Testis (tissue), 3 donors: ENCODE results near the gene CD244. TPM values are rescaled to one million over a fixed set of nuclear protein-coding genes. Genes with fewer than 3 reads are reported as not detected.

Experiments
- DNase-seq: peaks from one replicate; pipeline ENCODE4 v3.0.0-alpha.2; 2019
- H3K27ac ChIP-seq, 2 donors: fragments of 200-600 bp; sonication (generic); one replicate each; pipeline ENCODE4 v1.5.1; 2019
- H3K27me3 ChIP-seq: fragments of 200-600 bp; sonication (generic); one replicate; pipeline ENCODE4 v1.5.1; 2019
- H3K36me3 ChIP-seq: fragments of 200-600 bp; sonication (generic); one replicate; pipeline ENCODE4 v1.5.1; 2017; ENCODE audit warnings: low read depth; ENCODE audit errors: missing control alignments
- H3K4me1 ChIP-seq: fragments of 200-600 bp; sonication (generic); one replicate; pipeline ENCODE4 v1.5.1; 2019
- H3K4me3 ChIP-seq, 2 donors: fragments of 200-600 bp; sonication (generic); one replicate each; pipeline ENCODE4 v1.5.1; 2017 to 2019
- H3K9me3 ChIP-seq: fragments of 200-600 bp; sonication (generic); one replicate; pipeline ENCODE4 v1.5.1; 2017
- CTCF ChIP-seq, 3 experiments: fragments of 450-650 bp in 2 of 3; fragments of 200-600 bp in 1 of 3; sonication (generic) in 1 of 3; IDR thresholded peaks; one replicate each; pipeline ENCODE4 v1.5.1; 2016 to 2019; ENCODE audit warnings: antibody characterized with exemption in 3 of 3, mild to moderate bottlenecking in 2 of 3, moderate library complexity in 1 of 3
- POLR2A ChIP-seq: fragments of 450-650 bp; IDR thresholded peaks from one replicate; pipeline ENCODE4 v1.6.1; 2017; ENCODE audit warnings: antibody characterized with exemption, mild to moderate bottlenecking, moderate library complexity
- WGBS, 2 donors: methylation state at CpG; one replicate each; pipeline ENCODE4 v1.1.5; 2018; 5-methylcytosine and 5-hydroxymethylcytosine counted together
- intact Hi-C: fragments of 100-400 bp; cut with DNase I; formaldehyde crosslinking; loops from one replicate; pipeline ENCODE4 v1.15.1; 2023; ENCODE audit warnings: low total_unique reads
- polyA plus RNA-seq: library from polyadenylated mRNA; stranded (reverse); fragments of 350-450 nt; fragmentation: Illumina TruSeq; extraction: RNeasy Lipid Tissue Mini Kit (QIAGEN cat#74804); gene quantifications from one replicate; pipeline ENCODE4 v1.2.3, GENCODE V29; 2014; ENCODE audit warnings: low read depth, low replicate concordance; ENCODE audit not compliant: insufficient read depth
- total RNA-seq, 2 donors: library from RNA; depleted of rRNA; stranded (reverse); fragments of >200 nt; gene quantifications; one replicate each; pipeline ENCODE4 v1.2.3, GENCODE V29; 2016

The CD244 gene
- total and polyA plus RNA-seq, 3 donors from 2014 or later = 1.4 to 2.4 (median 2.3) TPM

DNA sequence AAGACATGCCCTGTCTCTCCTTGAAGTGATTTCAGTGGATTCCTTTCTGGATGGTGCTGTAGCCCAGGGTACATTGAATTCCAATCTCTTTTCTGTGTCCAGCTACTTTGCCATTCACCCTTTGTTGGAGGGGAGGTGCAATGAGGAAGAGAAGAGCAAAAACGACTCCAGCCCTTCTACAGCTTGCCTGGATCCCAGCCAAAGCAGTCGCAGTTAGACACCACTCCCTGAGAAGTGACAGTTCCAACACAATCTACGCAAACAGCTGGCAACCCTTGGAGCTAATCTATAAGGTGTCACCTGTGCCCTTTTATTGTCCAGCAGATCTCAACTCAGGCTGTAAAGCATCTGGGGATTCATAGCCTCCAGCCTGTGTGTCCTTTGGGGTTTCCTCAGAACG is 4.6 kb downstream of the CD244 start:
- TF ChIP-seq POLR2A (no peak), CTCF (IDR thresholded peaks at IDR 0.05) (no peak)
- Histone ChIP-seq H3K27me3 (no peaks in the 10 kb centered on the region), H3K4me3 (no peak overlapping the region), H3K36me3 (no peaks in the 10 kb centered on the region), H3K4me1 (no peaks in the 10 kb centered on the region), H3K9me3 (no peaks in the 10 kb centered on the region), H3K27ac (no peak overlapping the region)
- intact Hi-C loops = no loop called here
- 42 to 58% methylated on average over 4 of the region's 4 CpGs for WGBS, 2 donors
- no peak for DNase-seq

DNA sequence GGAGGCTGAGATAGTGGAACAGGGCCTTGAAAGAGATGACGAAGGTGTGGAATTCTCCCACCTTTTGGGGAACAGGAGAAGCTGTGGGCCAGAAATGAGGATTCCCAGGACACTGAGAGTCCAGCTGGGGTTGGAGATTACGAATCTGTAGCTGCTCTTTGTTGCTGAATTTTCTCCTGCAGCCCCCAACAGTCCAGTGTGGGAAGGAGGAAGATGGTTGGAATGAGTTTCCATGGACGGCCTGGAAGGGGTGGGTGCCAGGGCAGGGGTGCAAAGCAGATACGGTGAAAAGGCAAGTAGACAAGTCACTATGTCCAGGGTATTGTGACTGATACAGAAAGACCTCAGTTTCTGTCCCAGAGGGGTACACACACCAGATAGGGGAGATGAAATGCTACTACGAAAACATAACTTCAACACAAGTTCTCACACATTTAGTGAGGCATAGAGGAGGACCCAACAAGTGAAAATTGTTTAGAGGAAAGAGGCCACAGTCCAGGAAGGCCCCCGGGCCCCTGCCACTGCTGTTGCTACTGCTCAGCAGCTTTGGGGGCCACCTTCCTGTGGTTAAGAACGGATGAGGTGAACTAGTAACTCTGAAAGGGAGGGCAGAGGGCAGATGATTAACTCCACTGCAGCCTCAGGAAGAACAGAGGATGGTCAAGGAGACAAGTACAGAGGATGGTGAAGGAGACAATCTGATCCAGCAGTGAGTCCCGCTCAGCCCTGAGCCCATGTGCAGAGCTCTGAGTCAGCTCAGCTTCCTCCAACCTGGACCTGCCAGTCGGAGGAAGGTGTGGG is 7.3 kb downstream of the CD244 start:
- intact Hi-C loops = no loop called here
- Histone ChIP-seq H3K27ac (no peak overlapping the region), H3K4me3 (no peak overlapping the region), H3K27me3 (no peaks in the 10 kb centered on the region), H3K9me3 (no peaks in the 10 kb centered on the region), H3K4me1 (no peaks in the 10 kb centered on the region), H3K36me3 (no peaks in the 10 kb centered on the region)
- WGBS, 2 donors = 75 to 81% methylated on average over 9 of the region's 9 CpGs
- DNase-seq = no peak
- TF ChIP-seq CTCF (IDR thresholded peaks at IDR 0.05) = no peak
- TF ChIP-seq POLR2A = no peak

DNA sequence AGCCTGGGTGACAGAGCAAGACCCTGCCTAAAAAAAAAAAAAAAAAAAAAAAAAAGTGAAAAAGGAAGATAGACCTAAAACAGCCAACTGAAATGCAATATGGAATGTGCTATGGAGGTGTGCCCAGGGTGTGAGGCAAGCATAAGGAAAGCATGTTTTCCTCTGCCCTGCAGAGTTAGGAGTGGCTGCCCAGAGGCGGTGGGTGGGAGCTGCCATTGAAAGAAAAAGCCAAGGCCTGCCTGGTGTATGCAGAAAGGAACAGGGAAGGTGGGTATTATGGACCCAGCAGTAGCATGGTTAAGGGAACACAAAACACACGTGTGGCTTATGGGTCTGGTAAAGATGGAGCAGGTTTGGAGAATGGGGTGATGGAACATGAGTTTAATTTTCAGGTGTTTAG is 8.9 kb downstream of the CD244 start:
- Histone ChIP-seq H3K9me3 (no peaks in the 10 kb centered on the region), H3K4me3 (no peak overlapping the region), H3K27me3 (no peaks in the 10 kb centered on the region), H3K4me1 (no peaks in the 10 kb centered on the region), H3K36me3 (no peaks in the 10 kb centered on the region), H3K27ac (no peak overlapping the region)
- 87 to 94% methylated on average over 2 of the region's 2 CpGs for WGBS, 2 donors
- no peak for DNase-seq
- no peak for TF ChIP-seq CTCF (IDR thresholded peaks at IDR 0.05)
- no peak for TF ChIP-seq POLR2A
- intact Hi-C loops = no loop called here

GRCh38 chr1:160853014-160853413 is 9.7 kb downstream of the CD244 start:
- Histone ChIP-seq H3K9me3 (no peaks in the 10 kb centered on the region), H3K36me3 (no peaks in the 10 kb centered on the region), H3K27me3 (no peaks in the 10 kb centered on the region), H3K4me1 (no peaks in the 10 kb centered on the region), H3K4me3 (no peak overlapping the region), H3K27ac (no peak overlapping the region)
- 94 to 96% methylated on average over 3 of the region's 3 CpGs for WGBS, 2 donors
- no peak for DNase-seq
- intact Hi-C loops = no loop called here
- no peak for TF ChIP-seq POLR2A
- TF ChIP-seq CTCF (IDR thresholded peaks at IDR 0.05) = no peak

DNA sequence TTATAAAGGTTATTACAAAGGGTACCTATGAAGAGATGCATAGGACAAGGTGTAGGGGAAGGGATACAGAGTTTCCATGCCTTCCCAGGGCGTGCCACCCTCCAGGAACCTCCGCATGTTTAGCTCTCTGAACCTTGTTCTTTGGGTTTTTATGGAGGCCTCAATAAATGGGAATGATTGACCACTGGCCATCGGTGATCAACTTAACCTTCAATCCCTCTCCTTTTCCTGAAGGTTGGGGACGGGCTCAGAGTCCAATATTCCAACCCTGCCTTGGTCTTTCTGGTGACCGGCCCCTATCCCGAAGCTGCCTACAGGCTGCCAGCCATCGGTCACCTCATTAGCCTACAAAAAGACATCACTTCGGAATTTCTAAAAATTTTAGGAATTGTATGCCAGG is 11.7 kb downstream of the CD244 start:
- TF ChIP-seq POLR2A (no peak), CTCF (IDR thresholded peaks at IDR 0.05) (no peak)
- intact Hi-C loops = no loop called here
- 93% methylated on average over 8 of the region's 8 CpGs for WGBS, 2 donors
- H3K9me3 ChIP-seq = no peaks in the 10 kb centered on the region
- no peak overlapping the region for H3K27ac ChIP-seq
- H3K4me3 ChIP-seq = no peak overlapping the region
- no peaks in the 10 kb centered on the region for H3K27me3 ChIP-seq
- no peaks in the 10 kb centered on the region for H3K4me1 ChIP-seq
- DNase-seq = no peak
- no peaks in the 10 kb centered on the region for H3K36me3 ChIP-seq
